ENCODE measurements around the gene TMEM150C. TPM values are rescaled to one million over a fixed set of nuclear protein-coding genes. Genes with fewer than 3 reads are reported as not detected.

The TMEM150C gene
- total and polyA plus RNA-seq, 2 donors (not counting 1 experiment from before 2014, with no cell fraction given) = 0.24 to 1.2 TPM

DNA sequence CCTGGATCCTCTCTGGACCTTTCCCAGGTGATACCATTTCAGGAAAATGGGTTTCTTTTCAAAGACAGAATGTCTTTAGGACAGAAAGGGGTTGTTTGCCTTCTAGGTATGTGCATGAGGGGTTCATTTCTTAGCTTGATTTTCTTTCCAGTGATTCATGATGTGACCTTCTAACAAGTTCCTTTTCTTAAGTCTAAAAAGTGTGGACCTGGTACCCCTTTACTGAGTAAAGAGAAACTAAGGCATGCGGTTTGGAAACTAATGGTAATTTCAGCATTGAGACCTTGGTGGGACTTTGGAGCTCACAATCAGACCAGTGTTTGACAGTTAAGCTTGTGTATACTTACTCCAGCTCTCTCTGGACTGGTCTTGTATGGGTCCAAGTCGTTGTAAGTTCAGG lies 122.7 kb downstream of the TMEM150C start:
- peaks cover 68% of the 10 kb centered on the region for H3K79me2 ChIP-seq (ENCODE audit: control insufficient read depth, insufficient read depth, low read length)
- no peaks in the 10 kb centered on the region for H4K20me1 ChIP-seq (ENCODE audit: control insufficient read depth, extremely low read depth, insufficient read depth, low read length)
- no peaks in the 10 kb centered on the region for H3K27me3 ChIP-seq (ENCODE audit: control insufficient read depth, insufficient read depth, low read length)
- no peak for DNase-seq (ENCODE audit: low read depth in 2 of 2)
- no peaks in the 10 kb centered on the region for H3K9me3 ChIP-seq (ENCODE audit: control insufficient read depth, insufficient read depth, low read depth, low read length)
- H3K9ac ChIP-seq (ENCODE audit: insufficient read depth, low read length) = no peak overlapping the region
- H3K27ac ChIP-seq (ENCODE audit: insufficient read depth, low read length) = no peak overlapping the region
- H2AFZ ChIP-seq (ENCODE audit: low read length) = no peak overlapping the region
- H3K4me3 ChIP-seq (replicated peaks in 1 of 4; ENCODE audit: control extremely low read depth in 1 of 4, insufficient read depth in 1 of 4, low read depth in 3 of 4, low read length in 4 of 4) = no peak overlapping the region
- no peak for TF ChIP-seq EZH2 (IDR thresholded peaks at IDR 0.05; ENCODE audit: low read length, missing control alignments)
- TF ChIP-seq, protein P1, sequence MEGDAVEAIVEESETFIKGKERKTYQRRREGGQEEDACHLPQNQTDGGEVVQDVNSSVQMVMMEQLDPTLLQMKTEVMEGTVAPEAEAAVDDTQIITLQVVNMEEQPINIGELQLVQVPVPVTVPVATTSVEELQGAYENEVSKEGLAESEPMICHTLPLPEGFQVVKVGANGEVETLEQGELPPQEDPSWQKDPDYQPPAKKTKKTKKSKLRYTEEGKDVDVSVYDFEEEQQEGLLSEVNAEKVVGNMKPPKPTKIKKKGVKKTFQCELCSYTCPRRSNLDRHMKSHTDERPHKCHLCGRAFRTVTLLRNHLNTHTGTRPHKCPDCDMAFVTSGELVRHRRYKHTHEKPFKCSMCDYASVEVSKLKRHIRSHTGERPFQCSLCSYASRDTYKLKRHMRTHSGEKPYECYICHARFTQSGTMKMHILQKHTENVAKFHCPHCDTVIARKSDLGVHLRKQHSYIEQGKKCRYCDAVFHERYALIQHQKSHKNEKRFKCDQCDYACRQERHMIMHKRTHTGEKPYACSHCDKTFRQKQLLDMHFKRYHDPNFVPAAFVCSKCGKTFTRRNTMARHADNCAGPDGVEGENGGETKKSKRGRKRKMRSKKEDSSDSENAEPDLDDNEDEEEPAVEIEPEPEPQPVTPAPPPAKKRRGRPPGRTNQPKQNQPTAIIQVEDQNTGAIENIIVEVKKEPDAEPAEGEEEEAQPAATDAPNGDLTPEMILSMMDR (conservative IDR thresholded peaks at IDR 0.05 in 1 of 2, IDR thresholded peaks at IDR 0.05 in 1 of 2; ENCODE audit: low read depth in 1 of 2, low read length in 2 of 2) = no peak
- H3K4me2 ChIP-seq (ENCODE audit: extremely low read depth, insufficient read depth, low read length) = no peak overlapping the region
- no peaks in the 10 kb centered on the region for H3K36me3 ChIP-seq (ENCODE audit: control insufficient read depth, insufficient read depth, low read length)
- no peaks in the 10 kb centered on the region for H3K4me1 ChIP-seq (ENCODE audit: control insufficient read depth, extremely low read depth, insufficient read depth, low read length)

DNA sequence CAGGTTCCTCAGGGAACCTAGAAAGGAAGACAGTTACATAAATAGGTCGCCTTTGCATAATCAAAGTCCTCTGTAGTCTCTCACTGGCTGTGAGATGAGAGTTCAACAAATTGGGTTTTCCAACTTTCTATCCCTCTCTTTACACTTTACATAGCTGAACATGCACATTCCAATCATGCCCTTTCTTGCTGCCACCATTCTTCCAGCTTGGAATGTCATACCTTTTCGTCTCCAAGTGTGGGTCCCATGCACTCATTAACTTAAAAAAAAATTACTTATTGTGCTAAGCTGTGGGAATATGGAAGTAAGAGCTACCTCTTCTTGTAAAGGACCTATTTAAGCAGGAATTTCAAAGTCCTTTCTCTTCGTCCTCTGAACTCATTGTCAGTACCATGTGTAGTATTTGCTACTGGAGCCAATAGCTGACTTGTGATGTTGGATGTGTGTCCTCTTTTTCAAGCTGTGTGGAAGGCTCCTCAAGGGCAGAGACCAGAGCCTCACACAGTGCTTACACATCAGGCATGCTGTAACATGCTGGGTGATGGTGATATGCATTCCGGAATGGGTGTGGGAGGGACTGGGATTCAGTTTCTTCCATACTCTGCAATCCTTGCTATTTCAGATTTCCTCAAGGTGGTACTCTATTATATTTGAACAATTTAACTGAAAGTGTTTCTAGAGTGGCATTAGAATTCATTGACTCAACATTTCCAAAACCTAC lies 124.3 kb downstream of the TMEM150C start:
- peaks cover 78% of the 10 kb centered on the region for H3K79me2 ChIP-seq (ENCODE audit: control insufficient read depth, insufficient read depth, low read length)
- no peaks in the 10 kb centered on the region for H4K20me1 ChIP-seq (ENCODE audit: control insufficient read depth, extremely low read depth, insufficient read depth, low read length)
- no peak overlapping the region for H3K9ac ChIP-seq (ENCODE audit: insufficient read depth, low read length)
- no peak overlapping the region for H3K4me2 ChIP-seq (ENCODE audit: extremely low read depth, insufficient read depth, low read length)
- no peaks in the 10 kb centered on the region for H3K4me1 ChIP-seq (ENCODE audit: control insufficient read depth, extremely low read depth, insufficient read depth, low read length)
- H3K4me3 ChIP-seq (replicated peaks in 1 of 4; ENCODE audit: control extremely low read depth in 1 of 4, insufficient read depth in 1 of 4, low read depth in 3 of 4, low read length in 4 of 4) = no peak overlapping the region
- TF ChIP-seq EZH2 (IDR thresholded peaks at IDR 0.05; ENCODE audit: low read length, missing control alignments) = no peak
- TF ChIP-seq, protein P1 (conservative IDR thresholded peaks at IDR 0.05 in 1 of 2, IDR thresholded peaks at IDR 0.05 in 1 of 2; ENCODE audit: low read depth in 1 of 2, low read length in 2 of 2) = no peak
- H2AFZ ChIP-seq (ENCODE audit: low read length) = no peak overlapping the region
- H3K27ac ChIP-seq (ENCODE audit: insufficient read depth, low read length) = no peak overlapping the region
- no peaks in the 10 kb centered on the region for H3K9me3 ChIP-seq (ENCODE audit: control insufficient read depth, insufficient read depth, low read depth, low read length)
- DNase-seq (ENCODE audit: low read depth in 2 of 2) = peak in 1 of 2 donors; percentile 41
- no peaks in the 10 kb centered on the region for H3K27me3 ChIP-seq (ENCODE audit: control insufficient read depth, insufficient read depth, low read length)
- no peaks in the 10 kb centered on the region for H3K36me3 ChIP-seq (ENCODE audit: control insufficient read depth, insufficient read depth, low read length)

DNA sequence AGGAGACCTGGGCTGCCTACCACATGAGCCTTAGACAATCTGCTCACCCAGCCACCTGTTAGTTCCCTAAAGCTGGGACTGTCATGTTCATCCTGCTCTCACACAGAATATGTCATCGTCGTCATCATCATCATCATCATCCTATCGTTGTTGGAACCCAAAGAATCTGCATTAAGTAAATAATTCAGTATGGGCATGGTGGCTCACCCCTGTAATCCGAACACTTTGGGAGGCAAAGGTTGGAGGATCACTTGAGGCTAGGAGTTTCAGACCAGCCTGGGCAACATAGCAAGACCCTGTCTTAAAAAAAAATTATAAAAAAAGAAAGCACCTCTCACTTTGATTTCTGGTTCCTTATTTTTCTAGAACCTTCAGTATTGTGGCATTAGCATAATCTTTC lies 125.0 kb downstream of the TMEM150C start:
- H3K4me1 ChIP-seq (ENCODE audit: control insufficient read depth, extremely low read depth, insufficient read depth, low read length) = no peaks in the 10 kb centered on the region
- TF ChIP-seq, protein P1 (conservative IDR thresholded peaks at IDR 0.05 in 1 of 2, IDR thresholded peaks at IDR 0.05 in 1 of 2; ENCODE audit: low read depth in 1 of 2, low read length in 2 of 2) = no peak
- TF ChIP-seq EZH2 (IDR thresholded peaks at IDR 0.05; ENCODE audit: low read length, missing control alignments) = no peak
- no peak overlapping the region for H3K4me2 ChIP-seq (ENCODE audit: extremely low read depth, insufficient read depth, low read length)
- H3K9ac ChIP-seq (ENCODE audit: insufficient read depth, low read length) = no peak overlapping the region
- H3K36me3 ChIP-seq (ENCODE audit: control insufficient read depth, insufficient read depth, low read length) = no peaks in the 10 kb centered on the region
- no peaks in the 10 kb centered on the region for H3K27me3 ChIP-seq (ENCODE audit: control insufficient read depth, insufficient read depth, low read length)
- no peak for DNase-seq (ENCODE audit: low read depth in 2 of 2)
- no peak overlapping the region for H3K4me3 ChIP-seq (replicated peaks in 1 of 4; ENCODE audit: control extremely low read depth in 1 of 4, insufficient read depth in 1 of 4, low read depth in 3 of 4, low read length in 4 of 4)
- H3K27ac ChIP-seq (ENCODE audit: insufficient read depth, low read length) = no peak overlapping the region
- no peak overlapping the region for H2AFZ ChIP-seq (ENCODE audit: low read length)
- H3K9me3 ChIP-seq (ENCODE audit: control insufficient read depth, insufficient read depth, low read depth, low read length) = no peaks in the 10 kb centered on the region
- peaks cover 80% of the 10 kb centered on the region for H3K79me2 ChIP-seq (ENCODE audit: control insufficient read depth, insufficient read depth, low read length)
- H4K20me1 ChIP-seq (ENCODE audit: control insufficient read depth, extremely low read depth, insufficient read depth, low read length) = no peaks in the 10 kb centered on the region
